OCI-LY3 (cell line): ENCODE results near the gene STK17A.

ENCODE experiments used
- H2AFZ ChIP-seq: fragments of 200-600, 300-600 bp; shearing (Covaris generic); 2 replicates; pipeline ENCODE4 v1.6.0; 2014; ENCODE audit warnings: antibody characterized with exemption, low read depth, low read length
- H3K27ac ChIP-seq: fragments of 200-600, 300-600 bp; sonication (generic); 2 replicates; pipeline ENCODE4 v1.5.1; 2014; ENCODE audit warnings: mild to moderate bottlenecking, low read length, moderate library complexity, mixed read lengths
- H3K27me3 ChIP-seq: fragments of 200-600, 300-600 bp; sonication (generic); 2 replicates; pipeline ENCODE4 v1.6.1; 2014; ENCODE audit warnings: low read depth, low read length, mixed read lengths
- H3K36me3 ChIP-seq: fragments of 200-600, 300-600 bp; sonication (generic); replicated peaks from 2 replicates; pipeline ENCODE3; 2014; ENCODE audit warnings: low read depth, low read length, mixed read lengths
- H3K4me1 ChIP-seq: fragments of 300-600, 200-600 bp; sonication (generic); 2 replicates; pipeline ENCODE4 v1.6.1; 2014; ENCODE audit warnings: low read length, mixed read lengths
- H3K4me2 ChIP-seq: fragments of 200-600, 300-600 bp; sonication (generic); 2 replicates; pipeline ENCODE4 v1.6.1; 2014; ENCODE audit warnings: low read length, mixed read lengths
- H3K4me3 ChIP-seq: fragments of 300-600, 200-600 bp; sonication (generic); 2 replicates; pipeline ENCODE4 v1.5.1; 2014; ENCODE audit warnings: antibody characterized with exemption, mild to moderate bottlenecking, low read length, moderate library complexity
- H3K79me2 ChIP-seq: fragments of 300-600, 200-600 bp; shearing (Covaris generic); 2 replicates; pipeline ENCODE4 v1.6.1; 2014; ENCODE audit warnings: mild to moderate bottlenecking, low read length, mixed read lengths
- H3K9ac ChIP-seq: fragments of 300-600, 200-600 bp; shearing (Covaris generic); 2 replicates; pipeline ENCODE4 v1.6.0; 2014; ENCODE audit warnings: mild to moderate bottlenecking, low read length, moderate library complexity
- H3K9me3 ChIP-seq: fragments of 200-600, 300-600 bp; shearing (Covaris generic); 2 replicates; pipeline ENCODE4 v1.6.1; 2014; ENCODE audit warnings: low read length, mixed read lengths; ENCODE audit not compliant: insufficient read depth
- H4K20me1 ChIP-seq: fragments of 200-600, 300-600 bp; sonication (generic); 2 replicates; pipeline ENCODE4 v1.6.1; 2016; ENCODE audit warnings: low read length, mixed read lengths; ENCODE audit not compliant: insufficient read depth
- CTCF ChIP-seq: fragments of 200-600, 300-600 bp; sonication (generic); IDR thresholded peaks from 2 replicates; pipeline ENCODE4 v1.5.1; 2014; ENCODE audit warnings: antibody characterized with exemption, low read length, low read depth
- EZH2phosphoT487 ChIP-seq: fragments of 200-600 bp; shearing (Covaris generic); IDR thresholded peaks from 2 replicates; pipeline ENCODE4 v1.6.1; 2018; ENCODE audit warnings: antibody characterized with exemption, mixed run types, low read depth

Gene STK17A

GRCh38 chr7:43637114-43637806, 54.4 kb downstream of the STK17A start:
- Histone ChIP-seq H2AFZ (no peak overlapping the region), H3K9me3 (no peaks in the 10 kb centered on the region), H3K4me3 (no peak overlapping the region), H3K36me3 (peaks cover 66% of the 10 kb centered on the region), H3K27me3 (no peaks in the 10 kb centered on the region), H3K9ac (no peak overlapping the region), H3K4me2 (no peak overlapping the region), H4K20me1 (0 out of 2 replicates have a peak, but pooled peaks cover 4% of the 10 kb centered on the region), H3K79me2 (no peaks in the 10 kb centered on the region), H3K4me1 (no peaks in the 10 kb centered on the region), H3K27ac (no peak overlapping the region)
- no peak for TF ChIP-seq CTCF
- TF ChIP-seq EZH2phosphoT487, result no peak

- no peaks in the 10 kb centered on the region for H3K27me3 ChIP-seq
- H3K9ac ChIP-seq, result no peak overlapping the region
- no peak overlapping the region for H3K27ac ChIP-seq
- no peaks in the 10 kb centered on the region for H3K9me3 ChIP-seq
- H3K79me2 ChIP-seq, result no peaks in the 10 kb centered on the region
- H3K4me1 ChIP-seq, result no peaks in the 10 kb centered on the region
- H3K36me3 ChIP-seq, result peaks cover 54% of the 10 kb centered on the region
- H4K20me1 ChIP-seq, result peaks cover 8% of the 10 kb centered on the region; the same call in 1 of the 2 replicates
- H3K4me3 ChIP-seq, result no peak overlapping the region
- no peak overlapping the region for H2AFZ ChIP-seq
- TF ChIP-seq CTCF (no peak), EZH2phosphoT487 (no peak)
- no peak overlapping the region for H3K4me2 ChIP-seq
These were observed 57.1 kb downstream of the STK17A start for GRCh38 chr7:43639858-43640491.

- Histone ChIP-seq H3K36me3 (peaks cover 56% of the 10 kb centered on the region), H4K20me1 (peaks cover 8% of the 10 kb centered on the region; the same call in 1 of the 2 replicates), H3K9me3 (no peaks in the 10 kb centered on the region), H2AFZ (no peak overlapping the region), H3K27me3 (no peaks in the 10 kb centered on the region), H3K4me1 (peaks cover 4% of the 10 kb centered on the region), H3K4me3 (no peak overlapping the region), H3K79me2 (no peaks in the 10 kb centered on the region), H3K9ac (no peak overlapping the region), H3K4me2 (no peak overlapping the region), H3K27ac (no peak overlapping the region)
- TF ChIP-seq EZH2phosphoT487, result no peak
- TF ChIP-seq CTCF, result no peak
These were observed 57.8 kb downstream of the STK17A start for GRCh38 chr7:43640679-43641078.

- TF ChIP-seq CTCF, result no peak
- no peak for TF ChIP-seq EZH2phosphoT487
- peaks cover 3% of the 10 kb centered on the region; the same call in 1 of the 2 replicates for H3K9me3 ChIP-seq
- H3K4me2 ChIP-seq, result no peak overlapping the region
- H3K27ac ChIP-seq, result no peak overlapping the region
- H3K79me2 ChIP-seq, result 0 out of 2 replicates have a peak, but pooled peaks cover 3% of the 10 kb centered on the region
- no peak overlapping the region for H3K4me3 ChIP-seq
- peaks cover 27% of the 10 kb centered on the region for H3K4me1 ChIP-seq
- H3K9ac ChIP-seq, result no peak overlapping the region
- peaks cover 13% of the 10 kb centered on the region; the same call in 1 of the 2 replicates for H4K20me1 ChIP-seq
- no peaks in the 10 kb centered on the region for H3K27me3 ChIP-seq
- peaks cover 52% of the 10 kb centered on the region for H3K36me3 ChIP-seq
- no peak overlapping the region for H2AFZ ChIP-seq
These were observed 60.2 kb downstream of the STK17A start for GRCh38 chr7:43642897-43643630.
